ENCODE results near the gene SOHLH2. TPM values are rescaled to one million over a fixed set of nuclear protein-coding genes. Genes with fewer than 3 reads are reported as not detected.

Gene SOHLH2
- total RNA-seq, 1 experiment from 2014 or later, result not detected

Other genes with a start within 250 kb of the SOHLH2 start
- gene DCLK1, start 83.2 kb downstream of the SOHLH2 start, total RNA-seq (2014; rRNA removed; shearing (Covaris generic); ENCODE audit: low replicate concordance), result 3.4 and 3.7 TPM in 2 replicates
- not detected in 2 replicates for gene CCDC169, start 83.3 kb upstream of the SOHLH2 start, total RNA-seq (2014; rRNA removed; shearing (Covaris generic); ENCODE audit: low replicate concordance)
- gene SPART, start 131.8 kb upstream of the SOHLH2 start, total RNA-seq (2014; rRNA removed; shearing (Covaris generic); ENCODE audit: low replicate concordance), result 49.2 and 82.9 TPM in 2 replicates
- 7.8 and 8.1 TPM in 2 replicates for gene CCNA1, start 217.9 kb upstream of the SOHLH2 start, total RNA-seq (2014; rRNA removed; shearing (Covaris generic); ENCODE audit: low replicate concordance)

Measured in Caki2 (cell line).